Measurements from ENCODE around the gene PPP1R12B.

The PPP1R12B gene

DNA sequence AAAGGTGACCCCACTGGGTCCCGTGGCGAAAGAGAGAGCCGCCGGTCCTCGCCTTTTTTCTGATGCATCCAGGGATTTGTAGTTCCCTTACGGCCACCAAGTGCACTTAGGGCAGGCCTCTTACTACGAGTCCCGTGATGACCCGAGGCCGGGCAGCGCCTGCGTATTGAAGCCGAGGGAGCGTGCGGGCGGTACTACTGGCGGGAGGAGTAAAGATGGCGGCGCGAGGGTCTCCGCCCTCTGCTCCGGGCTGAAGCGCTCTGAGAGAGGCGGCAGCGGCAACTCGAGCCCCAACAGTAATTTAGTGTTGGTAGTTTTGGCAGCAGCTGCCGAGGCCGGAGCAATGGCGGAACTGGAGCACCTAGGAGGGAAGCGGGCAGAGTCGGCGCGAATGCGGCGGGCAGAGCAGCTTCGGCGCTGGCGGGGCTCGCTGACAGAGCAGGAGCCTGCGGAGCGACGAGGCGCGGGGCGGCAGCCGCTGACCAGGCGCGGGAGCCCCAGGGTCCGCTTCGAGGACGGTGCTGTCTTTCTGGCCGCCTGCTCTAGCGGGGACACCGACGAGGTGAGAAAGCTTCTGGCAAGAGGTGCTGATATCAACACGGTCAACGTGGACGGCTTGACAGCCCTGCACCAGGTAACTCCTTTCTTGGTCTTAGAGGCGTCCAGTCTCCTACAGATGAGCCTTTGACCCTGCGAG lies at the start of gene PPP1R12B:
Gene PPP1R12B, plus strand, starts transcription at position 191 of the 697 bp plus-strand sequence. Its CDS starts 153 bp downstream, at position 344.
- peak; percentile 93 for DNase-seq

- no peak for DNase-seq
These were observed 46.3 kb upstream of the PPP1R12B start for GRCh38 chr1:202302166-202302565.

DNA sequence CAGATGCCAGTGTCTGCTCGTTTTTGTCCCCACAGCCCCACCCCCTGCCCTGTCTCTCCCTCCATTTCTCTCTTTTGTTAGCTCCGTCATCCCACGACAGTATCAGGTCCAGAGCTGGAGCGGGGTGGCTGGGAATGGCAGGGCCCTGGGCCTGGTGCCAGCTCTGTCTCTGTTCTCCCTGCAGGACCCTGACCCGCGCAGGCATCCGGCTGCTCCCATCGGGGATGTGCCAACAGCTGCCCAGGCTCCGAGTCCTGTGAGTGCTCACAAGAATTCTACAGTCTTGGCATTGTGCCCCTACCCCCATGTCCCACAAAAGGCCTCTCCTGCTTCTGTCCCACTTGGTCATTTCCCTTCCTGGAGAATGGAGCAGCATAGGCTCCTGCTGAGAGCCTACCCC lies 44.1 kb upstream of the PPP1R12B start:
- no peak for DNase-seq

DNA sequence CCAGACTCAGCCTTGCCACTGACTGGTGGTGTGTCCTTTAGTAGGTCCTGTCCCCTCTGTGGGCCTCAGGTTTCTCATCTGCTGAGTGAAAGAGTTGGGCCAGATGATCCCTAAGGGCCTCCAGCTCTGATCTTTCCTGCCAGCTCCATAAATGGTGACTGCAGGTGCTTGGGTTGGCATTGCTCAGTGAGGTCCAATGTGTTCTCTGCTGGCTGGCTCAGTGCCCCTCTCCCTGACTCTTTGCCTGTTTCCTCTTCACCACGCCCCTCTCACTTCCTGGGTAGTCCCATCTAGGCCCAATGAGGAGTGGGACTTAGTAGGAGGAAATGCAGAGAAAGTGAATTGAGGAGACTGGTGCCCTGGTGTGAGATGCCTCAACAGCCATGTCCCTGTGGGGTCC lies 43.3 kb upstream of the PPP1R12B start:
- no peak for DNase-seq

DNA sequence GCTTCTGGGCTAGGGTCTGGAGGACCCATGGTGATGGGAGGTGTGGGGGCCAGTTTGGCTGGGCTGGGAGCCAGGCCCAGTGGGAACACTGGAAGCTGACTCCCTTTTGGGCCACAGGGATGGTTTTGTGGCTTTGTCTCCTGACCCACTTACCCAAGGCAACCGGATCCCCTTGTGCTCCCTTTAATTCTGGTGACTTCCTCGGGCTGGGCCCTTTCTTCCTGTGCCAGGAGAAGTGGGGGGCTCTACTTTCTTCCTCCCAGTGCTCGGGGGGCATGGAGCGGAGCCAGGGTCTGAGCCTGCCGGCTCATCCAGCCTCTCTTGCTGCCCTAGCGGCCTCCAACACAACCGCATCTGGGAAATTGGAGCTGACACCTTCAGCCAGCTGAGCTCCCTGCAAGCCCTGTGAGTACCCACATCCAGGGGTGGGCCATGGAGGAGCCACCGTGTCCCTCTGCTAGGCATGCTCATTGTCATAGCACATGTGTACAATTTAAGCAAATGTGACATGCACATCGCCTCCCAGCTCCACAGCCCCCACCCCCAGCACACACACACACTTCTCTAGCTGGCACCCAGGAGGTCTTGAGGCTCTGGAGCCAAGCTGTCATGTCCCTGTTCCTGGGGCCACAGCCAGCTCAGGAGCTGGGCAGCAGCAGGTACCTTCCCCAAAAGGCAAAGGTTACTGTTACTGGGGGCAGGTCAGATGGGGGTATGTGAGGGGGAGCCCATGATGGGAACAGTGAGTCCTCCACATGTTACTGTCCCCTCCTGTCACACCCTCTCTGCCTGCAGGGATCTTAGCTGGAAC lies 41.8 kb upstream of the PPP1R12B start:
- no peak for DNase-seq

- DNase-seq, result no peak
These were observed 38.3 kb upstream of the PPP1R12B start for GRCh38 chr1:202310071-202310725.

DNA sequence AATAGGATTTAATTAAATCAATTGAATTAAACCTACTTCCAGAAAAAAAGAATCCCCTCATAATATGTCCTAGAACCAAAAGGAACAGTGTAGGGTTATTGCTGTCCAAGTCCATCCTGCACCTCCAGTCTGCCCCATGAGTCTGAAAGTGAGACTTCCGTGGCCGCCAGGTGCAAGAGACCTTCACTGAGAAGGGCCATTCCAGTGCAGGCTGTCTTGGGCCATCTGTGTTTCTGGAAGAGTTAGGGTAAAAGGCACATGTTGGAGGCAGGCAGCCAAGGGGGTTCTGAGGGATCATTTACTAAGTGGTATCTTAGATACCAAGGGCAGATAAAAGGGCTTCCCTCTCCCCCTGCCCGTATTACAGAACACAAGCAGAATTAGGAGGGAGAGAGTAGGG lies 37.8 kb upstream of the PPP1R12B start:
- no peak for DNase-seq

DNA sequence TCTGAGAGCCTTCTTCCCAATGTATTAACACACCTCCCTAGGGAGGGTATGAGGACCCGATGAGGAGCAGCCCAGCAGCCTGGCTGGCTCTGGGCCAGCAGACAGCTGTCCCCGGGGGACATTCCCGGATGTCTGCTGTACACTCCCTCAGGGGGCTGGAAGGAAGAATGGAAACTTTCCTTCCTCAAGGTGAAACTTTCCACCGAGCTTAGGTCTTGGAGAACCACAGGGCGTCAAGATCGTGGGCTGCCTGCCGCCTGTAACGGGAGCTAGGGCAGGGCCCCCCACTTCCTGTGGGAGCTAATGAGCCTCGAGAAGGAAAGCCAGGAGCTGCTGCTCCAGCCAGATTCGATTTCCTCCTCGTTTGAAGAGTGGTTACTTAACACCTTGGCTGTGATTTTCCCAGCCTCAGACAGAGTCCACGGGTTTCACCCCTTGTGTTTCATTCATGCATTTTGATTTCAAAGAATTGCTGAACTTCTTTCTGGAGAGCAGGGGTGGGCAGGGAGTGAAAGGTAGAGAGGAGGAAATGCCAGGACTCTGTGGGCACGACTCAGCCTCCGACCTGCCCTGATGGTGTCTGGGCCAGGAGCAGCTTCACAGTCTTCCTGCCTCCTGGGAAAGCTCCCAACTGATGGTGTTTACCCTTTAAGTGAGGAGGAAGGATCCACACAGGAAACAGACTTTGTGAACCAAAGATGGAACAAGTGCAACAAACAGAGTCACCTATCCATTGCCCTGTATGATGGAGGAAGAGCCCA lies 36.4 kb upstream of the PPP1R12B start:
- DNase-seq, result no peak

GRCh38 chr1:202315576-202316168 lies 32.8 kb upstream of the PPP1R12B start:
- DNase-seq, result peak; percentile 49

- DNase-seq, result no peak
These were observed 32.3 kb upstream of the PPP1R12B start for GRCh38 chr1:202316186-202316585.

GRCh38 chr1:202317941-202318925 lies 30.3 kb upstream of the PPP1R12B start:
- DNase-seq, result no peak

DNA sequence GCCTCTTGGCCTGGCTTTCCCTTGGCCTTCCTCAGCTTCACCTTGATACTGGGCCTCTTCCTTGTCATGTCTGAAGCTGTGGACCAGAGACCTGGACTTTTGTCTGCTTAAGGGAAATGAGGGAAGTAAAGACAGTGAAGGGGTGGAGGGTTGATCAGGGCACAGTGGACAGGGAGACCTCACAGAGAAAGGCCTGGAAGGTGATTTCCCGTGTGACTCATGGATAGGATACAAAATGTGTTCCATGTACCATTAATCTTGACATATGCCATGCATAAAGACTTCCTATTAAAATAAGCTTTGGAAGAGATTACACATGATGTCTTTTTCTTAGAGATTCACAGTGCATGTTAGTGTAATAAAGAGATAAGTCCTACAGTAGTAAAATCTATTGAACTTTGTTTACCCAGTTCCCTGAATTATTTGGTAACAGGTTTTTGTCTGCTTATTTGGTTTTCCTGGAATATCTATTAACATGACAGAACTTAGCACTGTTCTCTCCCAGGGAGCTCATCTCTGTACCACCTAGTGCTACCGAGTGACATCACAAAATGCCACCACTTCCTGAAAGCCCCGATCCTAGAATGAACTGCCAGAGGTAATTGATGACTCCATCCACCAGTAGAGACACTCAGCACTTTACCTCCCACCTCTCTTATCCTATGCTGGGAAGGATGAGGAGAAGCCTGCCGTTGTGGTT lies 29.0 kb upstream of the PPP1R12B start:
- no peak for DNase-seq

- DNase-seq, result no peak
These were observed 28.5 kb upstream of the PPP1R12B start for GRCh38 chr1:202320081-202320405.

DNA sequence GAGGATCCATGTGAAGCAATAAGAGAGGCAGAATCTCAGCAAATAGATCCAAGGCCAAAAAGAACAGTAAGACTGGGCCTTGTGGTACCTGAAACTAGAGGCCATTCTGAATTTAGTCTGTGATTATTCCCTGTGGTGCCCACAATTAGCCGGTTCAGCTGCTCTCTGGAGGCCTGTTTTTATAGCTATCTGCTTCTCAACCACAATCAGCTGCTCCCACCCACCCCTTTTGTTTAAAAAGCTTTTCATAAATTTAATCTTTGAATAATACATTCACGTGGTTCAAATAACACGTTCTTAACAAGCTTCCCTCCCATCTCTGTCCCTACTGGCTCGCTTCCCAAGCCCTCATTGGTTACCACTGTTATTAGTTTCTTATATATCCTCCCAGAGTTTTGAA lies 24.8 kb upstream of the PPP1R12B start:
- DNase-seq, result no peak

DNA sequence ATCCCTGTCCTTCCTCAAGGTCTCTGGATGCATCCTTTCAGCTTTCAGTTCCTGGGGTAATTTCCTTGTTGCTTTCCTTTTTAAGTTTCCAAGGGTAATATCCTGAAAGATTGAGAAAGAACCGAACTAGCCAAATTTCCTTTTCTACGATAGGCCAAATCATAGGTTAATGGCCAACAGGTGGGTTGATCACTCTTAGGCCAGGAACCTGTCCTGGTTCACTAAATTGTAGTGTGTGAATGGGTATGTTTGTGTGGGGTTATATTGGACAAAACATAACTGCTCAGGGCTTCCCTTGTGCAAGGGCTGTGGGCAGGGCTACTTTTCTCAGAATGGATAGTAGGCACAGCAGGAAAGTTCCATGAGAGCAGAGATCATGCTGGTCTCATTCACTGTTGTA lies 23.9 kb upstream of the PPP1R12B start:
- DNase-seq, result no peak

DNA sequence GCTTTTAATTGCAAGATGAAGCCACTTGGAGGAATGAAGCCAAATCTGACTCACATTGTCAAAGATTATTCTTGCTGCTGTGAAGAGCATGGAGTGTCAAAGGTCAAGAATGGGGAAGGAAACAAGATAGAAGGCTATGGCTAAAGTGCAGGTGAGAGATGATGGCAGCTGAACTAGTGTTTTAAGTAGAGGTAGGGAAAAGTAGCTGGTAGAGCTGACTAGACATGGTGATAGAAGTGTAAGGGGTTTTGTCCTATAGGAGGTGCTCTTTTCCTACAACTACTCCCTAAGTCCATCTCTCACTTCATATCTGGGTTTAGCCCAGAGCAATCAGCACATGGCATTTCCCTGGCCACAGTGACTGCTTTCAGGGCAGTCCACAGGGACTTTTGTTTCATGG lies 18.6 kb upstream of the PPP1R12B start:
- DNase-seq, result no peak

DNA sequence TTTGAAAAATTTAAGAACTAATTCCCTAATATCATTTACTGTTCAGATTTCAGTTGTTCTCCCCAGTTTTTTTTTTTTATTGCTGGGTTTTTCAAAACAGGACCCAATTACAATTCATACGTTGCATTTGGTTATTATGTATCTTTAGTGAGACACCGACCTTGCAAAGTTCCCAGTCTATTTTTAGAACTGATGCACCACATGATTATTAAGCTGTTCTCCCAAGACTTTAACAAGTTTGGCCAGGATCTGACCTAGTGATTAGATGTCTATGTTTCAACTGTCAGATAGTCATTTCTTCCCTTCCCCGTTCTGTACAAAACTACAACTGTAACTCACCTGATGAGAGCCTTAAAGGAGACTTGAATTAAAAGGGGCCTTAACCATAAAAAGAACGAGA lies 14.6 kb upstream of the PPP1R12B start:
- no peak for DNase-seq

GRCh38 chr1:202343652-202344349 lies 4.7 kb upstream of the PPP1R12B start:
- peak; percentile 25 for DNase-seq

DNA sequence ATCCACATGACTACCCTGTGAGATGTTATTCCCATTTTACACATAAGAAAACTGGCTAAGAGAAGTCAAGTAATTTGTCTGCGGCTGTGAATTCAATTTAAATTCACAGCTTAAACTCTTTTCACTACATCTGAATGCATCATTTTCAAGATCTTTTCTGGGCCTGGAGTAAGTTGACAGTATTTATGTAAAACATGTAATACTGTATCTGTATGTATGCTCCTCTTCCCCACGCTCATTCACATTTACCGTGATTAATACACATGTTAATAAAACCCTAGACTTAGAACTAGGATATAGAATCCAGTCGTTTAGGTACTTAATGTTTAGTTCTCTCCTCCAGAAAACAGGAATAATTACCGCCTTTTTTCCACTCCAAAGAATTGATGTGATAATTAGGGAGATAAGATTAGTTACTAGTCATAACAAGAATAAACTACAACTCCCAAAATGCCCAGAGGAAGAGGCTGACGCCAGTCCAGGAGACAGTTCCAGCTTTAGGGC lies 442 bp upstream of the PPP1R12B start:
- no peak for DNase-seq

Measured in NCI-H748 treated with DMSO at 0.1 percent for 48 hours (cell line).